ENCODE measurements around the gene CYTH2.

The CYTH2 gene

DNA sequence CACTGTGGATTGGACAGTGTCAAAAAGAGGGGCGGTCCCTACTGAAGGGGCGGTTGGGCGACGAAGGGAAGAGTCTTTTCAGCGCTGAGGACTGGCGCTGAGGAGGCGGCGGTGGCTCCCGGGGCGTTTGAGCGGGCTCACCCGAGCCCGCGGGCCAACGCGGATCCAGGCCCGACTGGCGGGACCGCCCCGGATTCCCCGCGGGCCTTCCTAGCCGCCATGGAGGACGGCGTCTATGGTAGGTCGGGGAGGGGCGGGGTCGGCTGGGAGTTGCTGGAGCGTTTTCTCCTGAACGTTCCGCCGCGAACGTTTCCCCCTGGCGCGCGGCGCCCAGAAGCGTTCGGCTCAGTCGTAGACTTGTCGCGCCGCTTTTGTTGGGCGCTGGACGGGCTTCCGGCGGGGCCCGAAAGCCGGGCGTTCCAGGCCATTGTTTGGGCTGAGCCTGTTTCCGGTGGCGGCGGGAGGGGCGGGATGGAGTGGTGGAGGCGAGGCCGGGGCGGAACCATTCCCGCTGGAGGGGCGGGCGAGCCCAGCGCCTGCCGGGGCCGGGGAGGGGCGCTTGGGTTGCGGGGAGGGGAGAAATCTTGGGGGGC lies at the start of gene CYTH2:
CYTH2 (plus strand) TSS at position 81 of the 593 bp plus-strand sequence; CDS start at position 220, 139 bp downstream.
- ATAC-seq (ENCODE audit: low read depth): peak; percentile 64
- Histone ChIP-seq H3K36me3 (ENCODE audit: low read depth) (peaks cover 38% of the 10 kb centered on the region), H3K27ac (ENCODE audit: poor library complexity, severe bottlenecking) (peak within 1 kb of the TSS; percentile 79), H3K27me3 (ENCODE audit: insufficient read depth, poor library complexity, severe bottlenecking) (no peaks in the 10 kb centered on the region), H3K4me3 (ENCODE audit: severe bottlenecking) (peak within 1 kb of the TSS; percentile 85), H3K4me1 (ENCODE audit: insufficient read depth, poor library complexity, severe bottlenecking) (no peaks in the 10 kb centered on the region), H3K9me3 (ENCODE audit: severe bottlenecking) (no peaks in the 10 kb centered on the region)
- DNase-seq (ENCODE audit: low spot score): peak; percentile 91
- TF ChIP-seq CTCF (IDR thresholded peaks at IDR 0.05; ENCODE audit: poor library complexity, severe bottlenecking): no peak

- no peak for ATAC-seq (ENCODE audit: low read depth)
- peaks cover 6% of the 10 kb centered on the region for H3K4me1 ChIP-seq (ENCODE audit: insufficient read depth, poor library complexity, severe bottlenecking)
These were observed 47.6 kb upstream of the CYTH2 start for GRCh38 chr19:48421548-48421947.

DNA sequence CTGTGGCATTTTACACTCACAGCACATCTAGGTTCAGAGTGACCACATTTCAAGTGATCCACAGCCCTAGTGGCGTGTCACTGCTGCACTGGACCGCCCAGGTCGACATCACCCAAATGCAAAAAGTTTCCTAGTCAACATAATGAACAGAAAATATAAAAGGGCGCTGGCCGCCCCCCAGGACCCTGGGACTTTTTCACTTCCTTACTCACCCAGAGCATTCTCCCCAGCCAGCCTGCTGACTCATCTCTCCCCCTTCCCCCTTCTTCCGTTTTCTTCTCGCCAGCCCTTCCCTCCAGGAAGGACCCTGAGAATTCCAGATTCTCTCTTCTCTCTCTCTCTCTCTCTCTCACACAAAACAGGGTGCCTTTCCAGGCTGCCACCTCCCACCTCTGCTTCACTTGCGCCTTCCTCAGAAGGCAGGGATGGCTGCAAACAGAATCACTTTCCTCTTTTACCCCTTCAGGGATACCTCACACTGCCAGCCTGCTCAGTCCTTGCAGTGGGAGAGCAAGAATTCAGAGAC lies 44.4 kb upstream of the CYTH2 start:
- H3K27me3 ChIP-seq (ENCODE audit: insufficient read depth, poor library complexity, severe bottlenecking): no peaks in the 10 kb centered on the region
- ATAC-seq (ENCODE audit: low read depth) (peak; percentile 83), DNase-seq (ENCODE audit: low spot score) (no peak)
- TF ChIP-seq CTCF (IDR thresholded peaks at IDR 0.05; ENCODE audit: poor library complexity, severe bottlenecking): no peak
- H3K27ac ChIP-seq (ENCODE audit: poor library complexity, severe bottlenecking): peak overlapping the region; percentile 53
- peaks cover 6% of the 10 kb centered on the region for H3K4me1 ChIP-seq (ENCODE audit: insufficient read depth, poor library complexity, severe bottlenecking)
- no peak overlapping the region for H3K4me3 ChIP-seq (ENCODE audit: severe bottlenecking)
- no peaks in the 10 kb centered on the region for H3K36me3 ChIP-seq (ENCODE audit: low read depth)
- H3K9me3 ChIP-seq (ENCODE audit: severe bottlenecking): no peaks in the 10 kb centered on the region

More at GRCh38 chr19:48421548-48421947, 47.6 kb upstream of the CYTH2 start:
- no peak for TF ChIP-seq CTCF (IDR thresholded peaks at IDR 0.05; ENCODE audit: poor library complexity, severe bottlenecking)
- no peaks in the 10 kb centered on the region for H3K9me3 ChIP-seq (ENCODE audit: severe bottlenecking)
- no peaks in the 10 kb centered on the region for H3K27me3 ChIP-seq (ENCODE audit: insufficient read depth, poor library complexity, severe bottlenecking)
- DNase-seq (ENCODE audit: low spot score): no peak
- H3K27ac ChIP-seq (ENCODE audit: poor library complexity, severe bottlenecking): no peak overlapping the region
- H3K4me3 ChIP-seq (ENCODE audit: severe bottlenecking): no peak overlapping the region
- H3K36me3 ChIP-seq (ENCODE audit: low read depth): no peaks in the 10 kb centered on the region

DNA sequence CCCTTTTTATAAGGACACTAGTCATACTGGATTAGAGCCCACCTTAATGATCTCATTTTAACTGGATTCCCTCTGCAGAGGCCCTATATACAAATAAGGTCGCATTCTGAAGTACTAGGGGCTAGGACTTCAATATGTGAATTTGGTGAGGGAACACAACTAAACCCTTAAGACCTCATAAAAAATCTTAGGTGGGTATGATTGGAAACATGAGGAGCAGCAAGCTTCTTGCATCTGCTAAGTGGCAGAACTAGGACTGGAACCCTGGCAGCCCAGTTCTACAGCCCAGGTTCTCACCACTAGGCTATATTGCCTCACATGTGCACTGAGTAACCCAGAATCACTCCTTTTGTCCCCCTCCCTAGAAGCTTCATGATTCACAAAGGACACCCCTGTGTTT lies 40.5 kb upstream of the CYTH2 start:
- no peak for ATAC-seq (ENCODE audit: low read depth)
- Histone ChIP-seq H3K27ac (ENCODE audit: poor library complexity, severe bottlenecking) (no peak overlapping the region), H3K4me3 (ENCODE audit: severe bottlenecking) (no peak overlapping the region), H3K36me3 (ENCODE audit: low read depth) (no peaks in the 10 kb centered on the region), H3K4me1 (ENCODE audit: insufficient read depth, poor library complexity, severe bottlenecking) (peaks cover 6% of the 10 kb centered on the region), H3K9me3 (ENCODE audit: severe bottlenecking) (no peaks in the 10 kb centered on the region), H3K27me3 (ENCODE audit: insufficient read depth, poor library complexity, severe bottlenecking) (no peaks in the 10 kb centered on the region)
- no peak for TF ChIP-seq CTCF (IDR thresholded peaks at IDR 0.05; ENCODE audit: poor library complexity, severe bottlenecking)
- DNase-seq (ENCODE audit: low spot score): no peak

GRCh38 chr19:48433337-48433736 lies 35.8 kb upstream of the CYTH2 start:
- DNase-seq (ENCODE audit: low spot score): no peak
- Histone ChIP-seq H3K36me3 (ENCODE audit: low read depth) (no peaks in the 10 kb centered on the region), H3K27ac (ENCODE audit: poor library complexity, severe bottlenecking) (no peak overlapping the region), H3K4me3 (ENCODE audit: severe bottlenecking) (no peak overlapping the region), H3K9me3 (ENCODE audit: severe bottlenecking) (no peaks in the 10 kb centered on the region), H3K4me1 (ENCODE audit: insufficient read depth, poor library complexity, severe bottlenecking) (no peaks in the 10 kb centered on the region), H3K27me3 (ENCODE audit: insufficient read depth, poor library complexity, severe bottlenecking) (no peaks in the 10 kb centered on the region)
- ATAC-seq (ENCODE audit: low read depth): no peak
- TF ChIP-seq CTCF (IDR thresholded peaks at IDR 0.05; ENCODE audit: poor library complexity, severe bottlenecking): no peak
